ENCODE results near the gene ZCCHC17.
A peak's percentile ranks its signal among the peaks of the same experiment; 100 is the strongest.

The ZCCHC17 gene

DNA sequence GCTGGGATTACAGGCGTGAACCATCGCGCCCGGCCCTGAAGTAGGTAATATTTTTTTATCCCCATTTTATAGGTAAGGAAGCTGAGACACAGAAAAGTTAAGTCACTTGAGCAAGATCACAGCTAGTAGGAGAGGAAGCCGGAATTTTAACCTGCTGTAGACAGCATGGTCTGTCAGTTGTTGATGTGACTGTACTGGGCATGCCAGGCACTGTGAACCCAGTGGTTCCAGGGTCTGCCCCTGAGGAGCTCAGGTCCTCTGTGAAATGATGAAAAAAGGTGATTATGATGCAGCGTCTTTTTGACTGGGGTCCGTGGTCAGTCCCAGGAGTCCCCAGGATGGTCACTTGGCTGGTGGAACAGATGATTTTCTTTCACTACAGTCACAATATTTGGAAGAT is 92.8 kb downstream of the ZCCHC17 start:
- Mint-ChIP-seq H3K9me3 (no peaks in the 10 kb centered on the region), H3K4me1 (peaks cover 5% of the 10 kb centered on the region), H3K4me3 (no peak overlapping the region), H3K27me3 (peaks cover 13% of the 10 kb centered on the region), H3K27ac (no peak overlapping the region)
- ATAC-seq (no peak), DNase-seq (no peak)

DNA sequence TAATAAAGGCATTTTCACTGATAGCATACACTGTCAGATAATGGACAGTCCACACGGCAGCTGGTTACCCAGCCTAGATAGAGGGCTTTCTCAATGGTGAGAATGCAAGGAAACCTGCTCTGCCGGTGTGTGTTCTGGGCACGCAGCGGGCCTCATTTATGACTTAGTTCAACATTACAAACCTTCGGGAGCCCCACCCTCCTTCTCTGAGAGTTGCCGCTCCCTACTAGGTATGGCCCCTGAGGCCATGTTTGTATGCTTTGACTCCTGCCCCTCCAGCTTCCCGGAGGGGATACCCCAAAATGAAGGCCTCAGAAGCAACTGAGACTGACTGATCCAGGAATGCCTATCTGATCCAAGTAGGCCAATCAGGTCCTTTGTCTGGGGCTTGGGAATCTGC is 93.2 kb downstream of the ZCCHC17 start:
- Mint-ChIP-seq H3K9me3 (no peaks in the 10 kb centered on the region), H3K27ac (no peak overlapping the region), H3K4me1 (peaks cover 10% of the 10 kb centered on the region), H3K27me3 (peaks cover 13% of the 10 kb centered on the region), H3K4me3 (no peak overlapping the region)
- DNase-seq = no peak
- ATAC-seq = no peak

GRCh38 chr1:31393463-31393862 is 96.6 kb downstream of the ZCCHC17 start:
- Mint-ChIP-seq H3K4me3 (no peak overlapping the region), H3K9me3 (no peaks in the 10 kb centered on the region), H3K4me1 (peaks cover 13% of the 10 kb centered on the region), H3K27ac (no peak overlapping the region), H3K27me3 (peaks cover 6% of the 10 kb centered on the region)
- DNase-seq = no peak
- ATAC-seq = no peak

- peaks cover 6% of the 10 kb centered on the region for H3K27me3 Mint-ChIP-seq
- DNase-seq (peak; percentile 77 to 78), ATAC-seq (peak; percentile 93)
- peaks cover 13% of the 10 kb centered on the region for H3K4me1 Mint-ChIP-seq
- H3K9me3 Mint-ChIP-seq = no peaks in the 10 kb centered on the region
- H3K4me3 Mint-ChIP-seq = peak overlapping the region; percentile 84 to 88
- H3K27ac Mint-ChIP-seq = peak overlapping the region in 1 of 2 donors; percentile 87
Measured at GRCh38 chr1:31394584-31395193, 97.9 kb downstream of the ZCCHC17 start.

- Mint-ChIP-seq H3K27me3 (peaks cover 6% of the 10 kb centered on the region), H3K27ac (no peak overlapping the region), H3K9me3 (no peaks in the 10 kb centered on the region), H3K4me3 (no peak overlapping the region), H3K4me1 (peaks cover 13% of the 10 kb centered on the region)
- DNase-seq (no peak), ATAC-seq (no peak)
Measured at GRCh38 chr1:31396633-31397351, 100.0 kb downstream of the ZCCHC17 start.

GRCh38 chr1:31397360-31398095 is 100.7 kb downstream of the ZCCHC17 start:
- peaks cover 6% of the 10 kb centered on the region for H3K27me3 Mint-ChIP-seq
- H3K4me1 Mint-ChIP-seq = peaks cover 13% of the 10 kb centered on the region
- ATAC-seq = no peak
- no peak for DNase-seq
- no peak overlapping the region for H3K27ac Mint-ChIP-seq
- H3K9me3 Mint-ChIP-seq = no peaks in the 10 kb centered on the region
- no peak overlapping the region for H3K4me3 Mint-ChIP-seq

DNA sequence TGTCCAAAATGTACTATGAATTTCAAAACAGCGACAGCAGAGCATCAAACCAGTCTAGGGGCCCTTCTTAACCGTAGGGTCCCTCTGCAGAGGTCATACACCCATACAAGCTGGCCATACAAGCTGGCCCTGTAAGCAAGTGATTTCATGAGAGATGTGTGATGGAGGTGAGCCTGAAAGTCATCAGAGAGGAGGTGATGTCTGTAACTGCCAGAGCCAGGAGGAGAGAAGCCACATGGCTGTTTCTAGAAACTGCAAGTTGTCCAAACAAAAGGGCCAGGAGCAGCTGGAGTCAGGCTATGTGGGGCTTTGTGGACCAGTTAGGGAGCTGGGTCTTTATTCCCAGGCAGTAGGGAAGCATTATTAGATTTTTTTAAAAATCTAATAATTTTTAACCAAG is 101.4 kb downstream of the ZCCHC17 start:
- ATAC-seq = no peak
- Mint-ChIP-seq H3K27me3 (peaks cover 6% of the 10 kb centered on the region), H3K4me3 (no peak overlapping the region), H3K27ac (no peak overlapping the region), H3K9me3 (no peaks in the 10 kb centered on the region), H3K4me1 (peaks cover 13% of the 10 kb centered on the region)
- DNase-seq = no peak

GRCh38 chr1:31399976-31400375 is 103.1 kb downstream of the ZCCHC17 start:
- H3K9me3 Mint-ChIP-seq = no peaks in the 10 kb centered on the region
- no peak for ATAC-seq
- H3K27ac Mint-ChIP-seq = no peak overlapping the region
- H3K4me1 Mint-ChIP-seq = peaks cover 4% of the 10 kb centered on the region
- H3K27me3 Mint-ChIP-seq = peaks cover 6% of the 10 kb centered on the region
- H3K4me3 Mint-ChIP-seq = no peak overlapping the region
- DNase-seq = no peak

GRCh38 chr1:31400393-31400792 is 103.6 kb downstream of the ZCCHC17 start:
- Mint-ChIP-seq H3K4me3 (no peak overlapping the region), H3K27ac (no peak overlapping the region), H3K9me3 (no peaks in the 10 kb centered on the region), H3K27me3 (peaks cover 6% of the 10 kb centered on the region), H3K4me1 (no peaks in the 10 kb centered on the region)
- ATAC-seq (no peak), DNase-seq (no peak)

- Mint-ChIP-seq H3K27ac (no peak overlapping the region), H3K4me1 (no peaks in the 10 kb centered on the region), H3K4me3 (no peak overlapping the region), H3K27me3 (peaks cover 6% of the 10 kb centered on the region), H3K9me3 (no peaks in the 10 kb centered on the region)
- ATAC-seq (no peak), DNase-seq (no peak)
Measured at GRCh38 chr1:31401241-31401640, 104.4 kb downstream of the ZCCHC17 start.

- no peak overlapping the region for H3K27ac Mint-ChIP-seq
- DNase-seq (no peak), ATAC-seq (no peak)
- H3K9me3 Mint-ChIP-seq = no peaks in the 10 kb centered on the region
- no peaks in the 10 kb centered on the region for H3K4me1 Mint-ChIP-seq
- no peak overlapping the region for H3K4me3 Mint-ChIP-seq
- peaks cover 22% of the 10 kb centered on the region for H3K27me3 Mint-ChIP-seq
Measured at GRCh38 chr1:31405578-31406245, 108.9 kb downstream of the ZCCHC17 start.

DNA sequence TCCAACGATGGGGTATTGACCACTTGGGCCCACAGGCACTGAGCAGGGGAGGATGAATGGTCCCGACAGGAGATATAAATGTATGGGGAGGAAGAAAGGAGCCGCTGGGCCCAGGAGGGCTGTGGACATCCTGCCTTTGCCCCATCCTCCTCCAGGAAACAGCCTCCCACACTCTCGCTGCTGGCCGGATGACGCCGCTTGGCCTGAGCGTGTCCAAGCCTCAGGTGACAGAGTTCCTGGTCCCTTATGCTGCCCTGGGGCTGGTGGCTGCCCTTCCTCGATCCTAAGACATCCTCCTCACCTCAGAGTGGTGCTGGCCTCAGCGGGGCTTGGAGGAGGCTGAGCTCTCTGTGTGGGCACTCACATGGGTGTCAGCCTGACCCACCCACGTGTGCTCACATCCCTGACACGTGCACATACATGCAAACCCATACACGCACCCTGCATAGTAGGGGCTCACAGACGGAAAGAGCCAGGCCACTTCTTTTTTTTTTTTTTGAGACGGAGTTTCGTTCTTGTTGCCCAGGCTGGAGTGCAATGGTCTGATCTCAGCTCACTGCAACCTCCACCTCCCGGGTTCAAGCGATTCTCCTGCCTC is 110.3 kb downstream of the ZCCHC17 start:
- Mint-ChIP-seq H3K9me3 (no peaks in the 10 kb centered on the region), H3K4me1 (peaks cover 2% of the 10 kb centered on the region), H3K27me3 (peaks cover 36% of the 10 kb centered on the region), H3K27ac (no peak overlapping the region), H3K4me3 (no peak overlapping the region)
- DNase-seq (no peak), ATAC-seq (no peak)

DNA sequence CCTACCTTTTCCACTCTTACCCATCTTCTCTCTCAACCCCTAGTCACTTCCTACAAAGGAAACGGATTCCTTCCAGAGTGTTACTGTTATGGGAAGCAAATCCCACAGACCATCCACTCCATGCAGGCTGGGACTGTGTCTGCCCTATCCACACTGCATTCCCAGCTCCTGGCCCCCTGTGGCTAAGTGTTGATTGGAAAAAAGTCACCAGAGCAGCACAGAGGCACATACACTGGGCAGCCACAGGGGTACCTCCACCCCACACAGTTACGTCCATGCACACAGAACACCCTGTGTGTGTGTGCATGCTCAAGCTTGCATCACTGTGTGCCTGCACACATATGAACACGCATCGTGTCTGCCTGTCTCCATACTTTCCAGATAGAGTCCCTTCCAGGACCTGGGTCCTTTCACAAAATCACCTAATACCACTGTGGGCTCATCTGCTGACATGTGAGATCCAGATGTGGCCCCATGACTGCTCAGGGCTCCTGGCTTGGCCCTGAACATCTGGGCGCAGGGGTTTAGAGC is 112.0 kb downstream of the ZCCHC17 start:
- Mint-ChIP-seq H3K27me3 (peaks cover 51% of the 10 kb centered on the region), H3K27ac (no peak overlapping the region), H3K9me3 (no peaks in the 10 kb centered on the region), H3K4me1 (peaks cover 12% of the 10 kb centered on the region), H3K4me3 (no peak overlapping the region)
- ATAC-seq (no peak), DNase-seq (no peak)

DNA sequence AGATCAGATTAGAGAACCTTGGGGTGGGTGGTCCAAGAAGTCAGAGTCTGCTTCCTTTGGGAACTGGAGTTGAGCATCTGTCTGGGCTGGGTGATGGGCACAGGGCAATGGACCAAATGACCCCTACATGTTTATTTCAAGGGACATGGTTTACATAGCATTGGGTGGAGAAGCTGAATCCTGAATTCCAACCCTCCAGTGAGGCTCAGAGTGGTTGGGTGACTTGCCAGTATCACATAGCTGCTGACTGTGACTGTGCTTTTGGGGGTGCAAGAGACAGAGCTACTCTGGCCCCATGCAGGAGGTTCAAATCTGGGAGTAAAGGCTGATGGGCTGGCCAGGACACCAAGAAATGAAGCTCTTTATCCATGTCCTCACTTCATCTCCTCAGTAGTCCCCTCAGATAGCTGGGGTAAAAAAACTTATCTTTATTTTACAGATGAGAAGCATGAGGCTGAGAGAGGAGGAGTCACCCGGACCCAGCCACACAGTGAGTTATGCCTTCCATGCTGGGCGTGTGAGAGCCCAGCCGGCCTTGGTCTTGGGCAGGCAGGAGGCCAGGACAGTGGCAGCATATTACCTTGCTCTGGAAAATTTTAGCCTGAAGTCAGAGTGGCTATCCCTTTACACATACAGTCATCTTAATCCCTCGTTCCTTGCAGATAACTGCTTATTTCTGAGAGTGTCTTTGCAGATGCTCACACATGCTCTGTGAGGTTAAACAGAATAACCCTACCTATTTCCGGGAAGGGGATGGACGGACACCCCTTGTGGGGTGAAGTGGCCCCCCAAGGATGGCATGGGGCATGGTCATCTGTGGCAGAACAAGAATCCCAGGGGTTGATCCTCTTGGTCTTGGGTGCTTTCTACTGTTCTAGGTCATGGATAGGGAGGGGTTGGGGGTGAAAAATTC is 113.4 kb downstream of the ZCCHC17 start:
- no peak for ATAC-seq
- H3K4me3 Mint-ChIP-seq = no peak overlapping the region
- peaks cover 16% of the 10 kb centered on the region for H3K4me1 Mint-ChIP-seq
- no peaks in the 10 kb centered on the region for H3K9me3 Mint-ChIP-seq
- peaks cover 64% of the 10 kb centered on the region for H3K27me3 Mint-ChIP-seq
- no peak overlapping the region for H3K27ac Mint-ChIP-seq
- DNase-seq = no peak

Data from stimulated activated naive CD8-positive, alpha-beta T cell treated with anti-CD3 and anti-CD28 coated beads, Interleukin-15, amount 100 ng/mL, for 72 hours (primary cell).